Stimulated activated effector memory CD8-positive, alpha-beta T cell treated with anti-CD3 and anti-CD28 coated beads, Interleukin-12 subunit alpha, Interleukin-12 subunit beta, amount 100 ng/mL, for 72 hours (primary cell): ENCODE data around the gene ID4.

Experiments used
- ATAC-seq: fragments of 150-1000 bp; cut with Tn5 transposase; 2 replicates; pipeline ENCODE4 v1.10.0; 2021
- DNase-seq, 2 donors: peaks; one replicate each; pipeline ENCODE4 v3.0.0; 2021 to 2022; ENCODE audit warnings: low spot score in 2 of 2
- H3K27ac Mint-ChIP-seq: one replicate; pipeline ENCODE4 v1.8.0; 2022; ENCODE audit warnings: mild to moderate bottlenecking, mixed read lengths
- H3K36me3 Mint-ChIP-seq: one replicate; pipeline ENCODE4 v1.8.0; 2022; ENCODE audit warnings: mild to moderate bottlenecking, mixed read lengths
- H3K4me1 Mint-ChIP-seq: one replicate; pipeline ENCODE4 v1.8.0; 2022; ENCODE audit warnings: mixed read lengths
- H3K4me3 Mint-ChIP-seq: one replicate; pipeline ENCODE4 v1.8.0; 2022; ENCODE audit warnings: mild to moderate bottlenecking, mixed read lengths
- H3K9me3 Mint-ChIP-seq: one replicate; pipeline ENCODE4 v1.8.0; 2022; ENCODE audit warnings: mixed read lengths

ID4 gene

GRCh38 chr6:19866173-19866984, 29.2 kb downstream of the ID4 start:
- Mint-ChIP-seq H3K27ac (no peak overlapping the region), H3K4me1 (no peaks in the 10 kb centered on the region), H3K36me3 (no peaks in the 10 kb centered on the region), H3K4me3 (no peak overlapping the region), H3K9me3 (peaks cover 3% of the 10 kb centered on the region)
- no peak for ATAC-seq
- DNase-seq, result no peak

- peaks cover 3% of the 10 kb centered on the region for H3K9me3 Mint-ChIP-seq
- H3K36me3 Mint-ChIP-seq, result no peaks in the 10 kb centered on the region
- H3K4me3 Mint-ChIP-seq, result no peak overlapping the region
These were observed 29.9 kb downstream of the ID4 start for GRCh38 chr6:19866985-19867627.

DNA sequence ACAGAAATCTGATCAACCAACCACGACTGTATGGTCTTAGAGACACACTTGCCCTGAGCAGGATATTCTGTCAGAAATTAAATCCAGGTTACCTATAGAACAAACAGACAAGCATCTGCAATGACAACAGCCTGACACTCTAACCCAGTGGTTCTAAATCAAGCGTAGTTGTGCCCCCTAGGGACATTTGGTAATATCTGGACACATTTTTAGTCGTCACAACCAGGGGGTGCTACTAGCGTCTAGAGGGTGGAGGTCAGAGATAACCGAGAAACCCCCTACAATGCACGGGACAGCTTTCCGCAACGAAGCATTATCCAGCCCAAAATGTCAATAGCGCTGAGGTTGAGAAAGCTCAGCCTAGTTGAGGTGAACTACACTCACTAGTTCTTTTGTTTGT, 32.3 kb downstream of the ID4 start:
- ATAC-seq (no peak), DNase-seq (no peak)
- Mint-ChIP-seq H3K36me3 (no peaks in the 10 kb centered on the region), H3K9me3 (peaks cover 3% of the 10 kb centered on the region), H3K4me1 (no peaks in the 10 kb centered on the region), H3K27ac (no peak overlapping the region), H3K4me3 (no peak overlapping the region)

More at GRCh38 chr6:19866985-19867627, 29.9 kb downstream of the ID4 start:
- no peak overlapping the region for H3K27ac Mint-ChIP-seq
- no peaks in the 10 kb centered on the region for H3K4me1 Mint-ChIP-seq
- DNase-seq (no peak), ATAC-seq (no peak)

DNA sequence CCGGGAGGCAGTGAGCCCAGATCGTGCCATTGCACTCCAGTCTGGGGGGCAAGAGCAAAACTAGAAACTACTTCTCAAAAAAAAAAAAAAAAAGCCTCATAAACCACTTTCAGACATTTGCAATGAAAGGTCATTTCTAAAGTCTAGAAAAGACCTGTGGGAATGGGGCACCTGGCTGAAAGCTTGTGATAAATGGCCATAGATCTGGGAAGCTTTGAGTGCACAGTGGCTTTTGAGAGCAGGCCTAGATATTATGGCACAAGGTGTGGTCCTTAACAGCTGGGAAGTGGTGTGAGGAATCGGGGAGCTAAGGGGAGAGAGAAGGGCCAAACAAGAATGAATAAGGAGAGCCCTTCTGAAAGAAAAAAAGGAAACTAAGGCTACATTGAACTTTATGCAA, 33.2 kb downstream of the ID4 start:
- Mint-ChIP-seq H3K9me3 (peaks cover 3% of the 10 kb centered on the region), H3K36me3 (no peaks in the 10 kb centered on the region), H3K4me1 (no peaks in the 10 kb centered on the region), H3K27ac (no peak overlapping the region), H3K4me3 (no peak overlapping the region)
- no peak for ATAC-seq
- no peak for DNase-seq

GRCh38 chr6:19873031-19873430, 35.9 kb downstream of the ID4 start:
- no peak overlapping the region for H3K4me3 Mint-ChIP-seq
- no peak overlapping the region for H3K27ac Mint-ChIP-seq
- H3K9me3 Mint-ChIP-seq, result peaks cover 3% of the 10 kb centered on the region

GRCh38 chr6:19876672-19877071, 39.5 kb downstream of the ID4 start:
- Mint-ChIP-seq H3K36me3 (no peaks in the 10 kb centered on the region), H3K4me3 (no peak overlapping the region), H3K4me1 (no peaks in the 10 kb centered on the region), H3K9me3 (peaks cover 3% of the 10 kb centered on the region), H3K27ac (no peak overlapping the region)
- DNase-seq (no peak), ATAC-seq (no peak)

More at GRCh38 chr6:19873031-19873430, 35.9 kb downstream of the ID4 start:
- ATAC-seq (no peak), DNase-seq (no peak)
- no peaks in the 10 kb centered on the region for H3K4me1 Mint-ChIP-seq
- H3K36me3 Mint-ChIP-seq, result no peaks in the 10 kb centered on the region

- ATAC-seq, result no peak
- DNase-seq, result no peak
- no peak overlapping the region for H3K4me3 Mint-ChIP-seq
- H3K9me3 Mint-ChIP-seq, result peaks cover 3% of the 10 kb centered on the region
- no peaks in the 10 kb centered on the region for H3K36me3 Mint-ChIP-seq
- H3K27ac Mint-ChIP-seq, result no peak overlapping the region
- H3K4me1 Mint-ChIP-seq, result no peaks in the 10 kb centered on the region
These were observed 42.5 kb downstream of the ID4 start for GRCh38 chr6:19879663-19880062.

- Mint-ChIP-seq H3K4me1 (no peaks in the 10 kb centered on the region), H3K36me3 (no peaks in the 10 kb centered on the region), H3K27ac (no peak overlapping the region), H3K4me3 (no peak overlapping the region), H3K9me3 (peaks cover 3% of the 10 kb centered on the region)
- DNase-seq (no peak), ATAC-seq (no peak)
These were observed 42.9 kb downstream of the ID4 start for GRCh38 chr6:19880066-19880465.

DNA sequence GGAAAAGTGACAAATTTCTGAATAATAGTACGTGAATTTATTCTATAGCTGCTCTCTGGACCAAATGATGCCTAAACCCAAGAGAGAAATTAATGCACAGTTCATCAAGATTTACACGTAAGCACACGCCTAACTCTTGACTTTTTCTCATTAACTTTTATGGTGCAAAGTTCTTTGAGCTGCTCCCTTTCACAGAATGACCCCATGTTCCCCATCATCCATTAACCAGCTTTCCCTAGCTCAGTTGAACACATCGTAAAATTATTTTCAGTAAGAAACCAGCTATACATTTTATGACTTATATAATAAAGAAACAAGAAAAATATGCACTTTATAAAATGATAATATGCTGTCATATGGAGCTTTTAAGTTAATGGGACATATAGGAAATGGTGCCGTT, 54.3 kb downstream of the ID4 start:
- H3K9me3 Mint-ChIP-seq, result no peaks in the 10 kb centered on the region
- H3K4me1 Mint-ChIP-seq, result no peaks in the 10 kb centered on the region
- H3K27ac Mint-ChIP-seq, result no peak overlapping the region
- H3K4me3 Mint-ChIP-seq, result no peak overlapping the region
- H3K36me3 Mint-ChIP-seq, result no peaks in the 10 kb centered on the region
- ATAC-seq (no peak), DNase-seq (no peak)
